AG09319 (cell line): ENCODE results near the gene SPOCD1.

Experiments used
- DNase-seq: peaks from one replicate; pipeline ENCODE4 v3.0.0-alpha.2; 2010; ENCODE audit warnings: low read depth; ENCODE audit errors: extremely low read depth
- TF ChIP-seq, protein P1 (sequence below): IDR thresholded peaks from 2 replicates; pipeline ENCODE4 v1.5.1; 2011; ENCODE audit warnings: low read depth, mild to moderate bottlenecking, inconsistent platforms, low read length, moderate library complexity

Gene SPOCD1

DNA sequence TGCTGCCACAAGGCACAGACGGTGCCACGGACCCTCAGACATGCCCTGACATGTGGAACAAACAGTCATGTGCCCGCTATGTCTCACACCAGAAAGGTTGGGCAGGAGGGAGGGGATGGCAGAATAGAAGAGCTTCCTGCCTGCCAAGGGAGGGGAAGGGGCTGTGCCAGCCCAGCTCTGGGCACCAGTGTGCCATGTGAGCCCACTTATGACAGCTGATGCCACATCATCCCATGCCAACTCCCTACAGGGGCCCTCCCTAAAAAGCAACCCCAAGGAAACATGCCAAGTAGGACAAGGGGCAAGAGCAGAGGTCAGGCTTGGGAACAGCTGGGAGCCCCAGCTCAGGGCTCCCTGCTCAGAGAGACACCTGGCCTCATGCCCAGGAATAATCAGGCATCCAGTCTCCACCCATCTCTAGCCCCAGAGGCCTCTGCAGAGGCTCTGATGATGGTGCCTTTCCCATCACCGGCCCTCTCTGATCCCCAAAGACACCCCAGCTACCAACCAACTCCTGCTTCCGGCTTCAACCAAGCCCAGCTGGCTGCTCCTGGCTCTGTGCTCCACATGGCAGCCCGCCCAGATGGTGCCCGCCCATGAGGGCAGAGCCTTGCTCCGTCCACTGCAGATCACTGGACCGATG, 62.0 kb downstream of the SPOCD1 start:
- DNase-seq: no peak
- TF ChIP-seq, protein P1, sequence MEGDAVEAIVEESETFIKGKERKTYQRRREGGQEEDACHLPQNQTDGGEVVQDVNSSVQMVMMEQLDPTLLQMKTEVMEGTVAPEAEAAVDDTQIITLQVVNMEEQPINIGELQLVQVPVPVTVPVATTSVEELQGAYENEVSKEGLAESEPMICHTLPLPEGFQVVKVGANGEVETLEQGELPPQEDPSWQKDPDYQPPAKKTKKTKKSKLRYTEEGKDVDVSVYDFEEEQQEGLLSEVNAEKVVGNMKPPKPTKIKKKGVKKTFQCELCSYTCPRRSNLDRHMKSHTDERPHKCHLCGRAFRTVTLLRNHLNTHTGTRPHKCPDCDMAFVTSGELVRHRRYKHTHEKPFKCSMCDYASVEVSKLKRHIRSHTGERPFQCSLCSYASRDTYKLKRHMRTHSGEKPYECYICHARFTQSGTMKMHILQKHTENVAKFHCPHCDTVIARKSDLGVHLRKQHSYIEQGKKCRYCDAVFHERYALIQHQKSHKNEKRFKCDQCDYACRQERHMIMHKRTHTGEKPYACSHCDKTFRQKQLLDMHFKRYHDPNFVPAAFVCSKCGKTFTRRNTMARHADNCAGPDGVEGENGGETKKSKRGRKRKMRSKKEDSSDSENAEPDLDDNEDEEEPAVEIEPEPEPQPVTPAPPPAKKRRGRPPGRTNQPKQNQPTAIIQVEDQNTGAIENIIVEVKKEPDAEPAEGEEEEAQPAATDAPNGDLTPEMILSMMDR: no peak

DNA sequence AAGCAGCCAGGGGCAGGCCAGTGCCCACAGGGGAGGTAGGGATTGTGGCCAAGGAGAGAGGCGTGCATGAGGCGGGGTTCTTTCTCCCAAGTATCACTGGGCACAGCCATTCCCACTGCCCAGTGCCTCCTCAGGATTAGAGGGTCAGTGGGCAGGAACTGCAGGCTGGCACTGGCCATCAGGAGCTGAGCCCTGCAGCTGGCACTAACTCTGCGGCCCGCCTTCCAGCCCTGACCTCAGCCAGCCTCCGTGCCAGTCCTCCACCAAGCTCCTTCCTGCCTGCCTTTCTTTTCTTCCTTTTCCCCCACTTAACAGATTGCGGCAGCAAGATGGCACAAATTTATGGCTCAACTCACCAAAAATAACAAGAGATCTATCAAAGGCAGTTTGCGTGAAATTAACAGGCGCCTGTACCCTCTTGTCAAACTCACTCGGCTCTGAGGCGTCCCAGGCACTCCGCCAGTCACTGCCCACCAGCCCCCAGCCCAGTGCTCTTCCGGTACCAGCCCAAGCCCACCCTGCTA, 62.8 kb downstream of the SPOCD1 start:
- TF ChIP-seq, protein P1: no peak
- DNase-seq: no peak

DNA sequence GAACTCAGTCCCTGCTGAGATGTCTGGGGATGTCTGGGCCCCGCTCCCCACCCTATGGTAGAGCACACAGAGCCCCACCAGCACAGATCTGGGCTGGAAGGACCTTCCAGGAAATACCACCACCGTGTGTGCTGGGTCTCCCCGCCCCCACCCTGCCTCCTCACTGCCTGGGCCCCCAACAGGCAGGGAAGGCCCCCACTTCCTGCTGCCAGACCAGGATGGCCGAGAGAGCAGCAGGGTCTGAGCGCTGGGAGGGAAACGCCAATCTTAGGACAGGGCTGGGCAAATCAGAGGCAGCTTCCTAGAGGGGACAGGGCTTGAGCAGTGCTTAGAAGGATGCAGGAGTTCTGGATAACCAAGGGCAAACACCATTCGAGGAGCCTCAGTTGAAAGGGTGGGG, 63.6 kb downstream of the SPOCD1 start:
- TF ChIP-seq, protein P1: no peak
- DNase-seq: no peak

DNA sequence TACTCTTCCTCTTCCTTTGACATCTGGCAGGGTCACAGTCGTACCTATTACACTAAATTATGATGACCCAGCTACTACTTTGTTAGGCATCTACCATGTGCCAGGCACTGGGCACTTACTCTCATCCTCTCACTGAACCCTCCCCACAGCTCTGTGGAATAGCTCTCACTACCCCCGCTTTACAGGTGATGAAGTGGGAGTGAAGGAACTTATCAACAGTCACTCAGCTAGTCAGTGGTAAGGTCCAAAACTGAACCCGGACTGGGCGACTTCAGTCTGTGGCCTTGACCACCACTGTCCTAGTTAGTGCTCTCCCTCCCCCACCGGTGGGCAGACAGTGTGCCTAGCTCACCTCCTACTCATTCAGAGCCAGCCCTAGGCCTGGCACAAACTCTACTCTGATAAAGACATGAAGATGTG, 64.0 kb downstream of the SPOCD1 start:
- TF ChIP-seq, protein P1: no peak
- DNase-seq: no peak

DNA sequence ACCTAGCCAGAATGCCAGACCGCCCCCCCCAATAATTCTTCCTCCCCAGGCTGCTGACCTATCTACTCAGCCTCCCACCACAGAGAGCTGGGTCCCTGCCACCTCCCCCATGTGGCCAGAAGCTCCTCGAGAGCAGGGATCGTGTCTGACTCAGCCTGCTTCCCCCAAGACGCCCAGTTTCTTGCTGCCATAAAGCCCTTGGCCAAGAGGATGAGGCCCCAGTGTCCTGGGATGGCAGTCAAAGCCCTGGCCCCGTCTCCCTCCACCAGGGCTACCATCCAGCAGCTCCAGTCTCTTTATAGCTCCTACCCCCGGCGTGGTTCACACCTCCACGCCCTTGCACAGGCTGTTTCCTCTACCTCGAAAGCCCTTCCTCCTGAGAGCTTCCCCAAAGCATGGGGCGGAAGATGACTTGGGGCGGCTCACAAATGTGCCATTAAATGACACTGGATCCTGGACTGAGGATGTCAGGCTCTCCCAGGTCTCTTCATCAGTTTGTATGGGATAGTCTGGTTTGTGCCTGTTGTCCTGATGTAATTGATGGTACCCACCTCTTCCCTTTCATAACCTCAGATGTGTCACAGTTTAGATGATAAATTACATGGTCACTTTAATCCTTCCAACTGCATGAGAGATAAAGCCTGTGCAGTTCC, 64.8 kb downstream of the SPOCD1 start:
- TF ChIP-seq, protein P1: no peak
- DNase-seq: no peak

DNA sequence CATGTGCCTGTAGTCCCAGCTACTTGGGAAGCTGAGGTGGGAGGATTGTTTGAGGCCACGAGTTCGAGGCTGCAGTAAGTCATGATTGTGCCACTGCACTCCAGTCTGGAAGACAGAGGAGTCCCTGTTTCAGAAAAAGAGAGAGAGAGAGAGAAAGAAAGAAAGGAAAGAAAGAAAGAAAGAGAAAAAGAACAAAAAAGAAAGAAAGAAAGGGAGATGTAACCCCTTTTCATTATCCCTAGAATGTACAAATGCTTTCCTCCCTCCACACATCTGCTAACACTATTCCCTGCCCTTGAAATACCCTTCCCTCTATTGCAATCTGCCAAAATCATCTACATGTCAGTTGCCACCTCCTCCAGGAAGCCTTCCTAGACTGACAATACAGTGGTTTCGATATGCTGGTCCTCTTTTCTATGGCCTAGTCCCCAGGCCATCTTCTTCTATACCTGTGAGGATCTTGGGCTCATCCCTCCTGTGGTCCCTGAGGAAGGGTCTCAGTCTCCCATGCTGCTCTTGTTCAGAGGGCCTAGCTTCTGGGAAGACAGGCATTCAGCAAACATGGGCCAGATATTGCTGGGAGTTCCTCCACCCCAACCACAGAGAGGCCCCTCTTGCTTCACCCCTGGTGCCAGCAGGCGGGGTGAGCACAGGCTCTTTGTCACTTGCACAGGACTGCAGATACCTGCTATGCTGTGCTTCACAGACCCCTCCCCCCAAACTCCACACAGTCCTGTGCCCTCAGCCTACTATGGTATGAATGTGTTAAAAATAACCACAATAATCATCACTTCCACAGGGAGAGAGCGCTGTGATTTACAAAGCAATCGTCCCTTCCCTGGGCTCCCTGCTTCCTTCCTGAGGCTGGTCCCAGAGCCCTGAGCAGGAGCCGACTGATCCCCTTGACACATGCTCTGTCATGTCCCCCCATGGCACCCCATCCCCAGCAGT, 65.8 kb downstream of the SPOCD1 start:
- DNase-seq: no peak
- TF ChIP-seq, protein P1: no peak

DNA sequence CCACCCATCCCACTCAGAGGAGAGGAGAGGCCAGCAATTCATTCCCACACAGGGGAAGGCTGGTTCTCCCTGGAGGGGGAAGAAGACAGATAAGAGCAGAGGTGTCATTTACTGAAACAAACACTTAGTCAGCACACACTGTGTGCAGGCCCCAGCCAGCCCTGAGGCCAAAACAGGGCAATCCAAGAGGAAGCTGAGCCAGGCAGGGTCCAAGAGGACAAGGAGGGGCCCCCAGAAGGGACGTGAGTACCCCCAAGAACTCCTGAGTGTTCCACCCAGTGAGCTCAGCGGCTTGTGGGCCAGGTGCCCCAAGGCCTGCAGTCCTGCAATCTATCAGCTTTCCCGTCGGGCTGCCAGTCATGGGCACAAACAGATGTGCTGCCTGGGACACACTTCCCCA, 67.5 kb downstream of the SPOCD1 start:
- no peak for DNase-seq
- TF ChIP-seq, protein P1: no peak
